ENCODE measurements around the gene EXOC4. TPM values are rescaled to one million over a fixed set of nuclear protein-coding genes. Genes with fewer than 3 reads are reported as not detected.

The EXOC4 gene
- total RNA-seq, 2 donors from 2014 or later, result 62.0 to 146 TPM

GRCh38 chr7:133912916-133913697 is 660.2 kb downstream of the EXOC4 start:
- intact Hi-C loops (cut with DNase I), result no loop called here
- no peaks in the 10 kb centered on the region for H3K36me3 ChIP-seq (replicated peaks in 1 of 2; ENCODE audit: insufficient read depth in 1 of 2, low read depth in 2 of 2)
- H3K27ac ChIP-seq, result no peak overlapping the region
- DNase-seq (no peak), ATAC-seq (no peak)
- H3K4me1 ChIP-seq, result no peaks in the 10 kb centered on the region
- H3K27me3 ChIP-seq, result no peaks in the 10 kb centered on the region
- 95 to 96% methylated on average over 2 of the region's 2 CpGs for WGBS, 2 donors
- no peaks in the 10 kb centered on the region for H3K9me3 ChIP-seq
- H3K4me3 ChIP-seq, result no peak overlapping the region
- TF ChIP-seq POLR2A (IDR thresholded peaks at IDR 0.05) (no peak), CTCF (IDR thresholded peaks at IDR 0.05) (no peak)

- no peaks in the 10 kb centered on the region for H3K27me3 ChIP-seq
- H3K4me3 ChIP-seq, result no peak overlapping the region
- no peak overlapping the region for H3K27ac ChIP-seq
- intact Hi-C loops (cut with DNase I), result no loop called here
- no peaks in the 10 kb centered on the region for H3K9me3 ChIP-seq
- TF ChIP-seq CTCF (IDR thresholded peaks at IDR 0.05), result no peak
- TF ChIP-seq POLR2A (IDR thresholded peaks at IDR 0.05), result no peak
- DNase-seq (no peak), ATAC-seq (no peak)
- WGBS, 2 donors, result 93 to 98% methylated on average over 3 of the region's 3 CpGs
- no peaks in the 10 kb centered on the region for H3K4me1 ChIP-seq
- H3K36me3 ChIP-seq (replicated peaks in 1 of 2; ENCODE audit: insufficient read depth in 1 of 2, low read depth in 2 of 2), result peaks cover 0 to 2% of the 10 kb centered on the region in 2 donors
Measured at GRCh38 chr7:133916621-133917020, 663.7 kb downstream of the EXOC4 start.

GRCh38 chr7:133919810-133920209 is 666.9 kb downstream of the EXOC4 start:
- Histone ChIP-seq H3K36me3 (replicated peaks in 1 of 2; ENCODE audit: insufficient read depth in 1 of 2, low read depth in 2 of 2) (peaks cover 0 to 2% of the 10 kb centered on the region in 2 donors), H3K27ac (no peak overlapping the region), H3K4me1 (no peaks in the 10 kb centered on the region), H3K27me3 (no peaks in the 10 kb centered on the region), H3K9me3 (no peaks in the 10 kb centered on the region), H3K4me3 (no peak overlapping the region)
- ATAC-seq (no peak), DNase-seq (no peak)
- intact Hi-C loops (cut with DNase I), result no loop called here
- TF ChIP-seq POLR2A (IDR thresholded peaks at IDR 0.05) (no peak), CTCF (IDR thresholded peaks at IDR 0.05) (no peak)

GRCh38 chr7:133921635-133922182 is 668.8 kb downstream of the EXOC4 start:
- TF ChIP-seq CTCF (IDR thresholded peaks at IDR 0.05) (no peak), POLR2A (IDR thresholded peaks at IDR 0.05) (no peak)
- peaks cover 0 to 2% of the 10 kb centered on the region in 2 donors for H3K36me3 ChIP-seq (replicated peaks in 1 of 2; ENCODE audit: insufficient read depth in 1 of 2, low read depth in 2 of 2)

GRCh38 chr7:133923974-133924373 is 671.1 kb downstream of the EXOC4 start:
- 92 to 93% methylated on average over 4 of the region's 4 CpGs for WGBS, 2 donors
- intact Hi-C loops (cut with DNase I), result no loop called here
- H3K9me3 ChIP-seq, result no peaks in the 10 kb centered on the region
- no peak for TF ChIP-seq CTCF (IDR thresholded peaks at IDR 0.05)
- no peak for TF ChIP-seq POLR2A (IDR thresholded peaks at IDR 0.05)
- no peak overlapping the region for H3K27ac ChIP-seq
- H3K4me1 ChIP-seq, result no peaks in the 10 kb centered on the region
- no peaks in the 10 kb centered on the region for H3K27me3 ChIP-seq
- DNase-seq, result no peak
- no peaks in the 10 kb centered on the region for H3K36me3 ChIP-seq (replicated peaks in 1 of 2; ENCODE audit: insufficient read depth in 1 of 2, low read depth in 2 of 2)
- no peak overlapping the region for H3K4me3 ChIP-seq
- no peak for ATAC-seq

More at GRCh38 chr7:133921635-133922182, 668.8 kb downstream of the EXOC4 start:
- Histone ChIP-seq H3K27me3 (no peaks in the 10 kb centered on the region), H3K4me3 (no peak overlapping the region), H3K4me1 (no peaks in the 10 kb centered on the region), H3K27ac (no peak overlapping the region), H3K9me3 (no peaks in the 10 kb centered on the region)
- intact Hi-C loops (cut with DNase I), result no loop called here
- DNase-seq, result no peak
- ATAC-seq, result no peak
